Type B pancreatic cell (in vitro differentiated cells): ENCODE measurements around the gene TMEM59. TPM values are rescaled to one million over a fixed set of nuclear protein-coding genes. Genes with fewer than 3 reads are reported as not detected.
A peak's percentile ranks its signal among the peaks of the same experiment; 100 is the strongest.
"Not testable (repeated sequence)": the region's sequence is repeated elsewhere in the genome, so short reads cannot be mapped to it uniquely, and the experiment has no call there.

ENCODE experiments used
- DNase-seq: peaks from one replicate; pipeline ENCODE4 v3.0.0; 2021; ENCODE audit warnings: mixed read lengths; ENCODE audit not compliant: unreplicated experiment; ENCODE audit errors: extremely low spot score
- H3K27ac Mint-ChIP-seq: 2 replicates; pipeline ENCODE4 v1.8.0; 2021; ENCODE audit warnings: mild to moderate bottlenecking, mixed read lengths
- H3K27me3 Mint-ChIP-seq: 2 replicates; pipeline ENCODE4 v1.8.0; 2021; ENCODE audit warnings: mixed read lengths
- H3K36me3 Mint-ChIP-seq: 2 replicates; pipeline ENCODE4 v1.8.0; 2021; ENCODE audit warnings: mixed read lengths
- H3K4me1 Mint-ChIP-seq: one replicate; pipeline ENCODE4 v1.8.0; 2021; ENCODE audit warnings: mixed read lengths; ENCODE audit not compliant: unreplicated experiment
- H3K4me3 Mint-ChIP-seq: 2 replicates; pipeline ENCODE4 v1.8.0; 2021; ENCODE audit warnings: mild to moderate bottlenecking, mixed read lengths
- H3K9me3 Mint-ChIP-seq: 2 replicates; pipeline ENCODE4 v1.8.0; 2021; ENCODE audit warnings: mixed read lengths
- total RNA-seq: library from RNA; stranded (reverse); gene quantifications from 2 replicates; pipeline ENCODE4 v1.2.1, GENCODE V29; 2021; ENCODE audit warnings: low replicate concordance
- TF ChIP-seq, protein P1 (sequence below): fragments of 200-600 bp; sonication (generic); conservative IDR thresholded peaks from 2 replicates; pipeline ENCODE4 v1.5.0; 2021; ENCODE audit warnings: antibody characterized with exemption, mild to moderate bottlenecking

Gene TMEM59
- total RNA-seq, 1 donor from 2014 or later: 283 TPM

DNA sequence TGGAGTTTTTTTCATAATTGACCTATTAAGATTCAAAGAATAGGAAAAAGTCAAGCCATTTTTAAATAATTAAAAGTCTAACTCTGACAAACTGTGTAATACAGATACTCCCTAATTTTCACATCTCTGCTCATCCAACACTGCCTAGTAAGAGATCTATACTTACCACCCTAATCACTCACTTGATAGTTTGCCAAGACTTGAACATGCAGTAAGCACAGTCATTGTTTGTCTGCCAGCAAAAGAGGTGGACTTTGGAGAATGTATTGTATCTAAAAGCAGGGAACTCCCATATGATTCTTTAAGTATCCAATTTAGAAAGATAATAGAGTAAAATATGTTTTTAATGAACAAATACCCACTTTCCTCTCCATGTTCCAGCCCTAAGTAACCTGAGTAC, 15.5 kb downstream of the TMEM59 start:
- Mint-ChIP-seq H3K27me3 (no peaks in the 10 kb centered on the region), H3K9me3 (no peaks in the 10 kb centered on the region), H3K4me1 (no peaks in the 10 kb centered on the region), H3K4me3 (no peak overlapping the region), H3K36me3 (peaks cover 26% of the 10 kb centered on the region), H3K27ac (no peak overlapping the region)
- TF ChIP-seq, protein P1, sequence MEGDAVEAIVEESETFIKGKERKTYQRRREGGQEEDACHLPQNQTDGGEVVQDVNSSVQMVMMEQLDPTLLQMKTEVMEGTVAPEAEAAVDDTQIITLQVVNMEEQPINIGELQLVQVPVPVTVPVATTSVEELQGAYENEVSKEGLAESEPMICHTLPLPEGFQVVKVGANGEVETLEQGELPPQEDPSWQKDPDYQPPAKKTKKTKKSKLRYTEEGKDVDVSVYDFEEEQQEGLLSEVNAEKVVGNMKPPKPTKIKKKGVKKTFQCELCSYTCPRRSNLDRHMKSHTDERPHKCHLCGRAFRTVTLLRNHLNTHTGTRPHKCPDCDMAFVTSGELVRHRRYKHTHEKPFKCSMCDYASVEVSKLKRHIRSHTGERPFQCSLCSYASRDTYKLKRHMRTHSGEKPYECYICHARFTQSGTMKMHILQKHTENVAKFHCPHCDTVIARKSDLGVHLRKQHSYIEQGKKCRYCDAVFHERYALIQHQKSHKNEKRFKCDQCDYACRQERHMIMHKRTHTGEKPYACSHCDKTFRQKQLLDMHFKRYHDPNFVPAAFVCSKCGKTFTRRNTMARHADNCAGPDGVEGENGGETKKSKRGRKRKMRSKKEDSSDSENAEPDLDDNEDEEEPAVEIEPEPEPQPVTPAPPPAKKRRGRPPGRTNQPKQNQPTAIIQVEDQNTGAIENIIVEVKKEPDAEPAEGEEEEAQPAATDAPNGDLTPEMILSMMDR: no peak
- no peak for DNase-seq

DNA sequence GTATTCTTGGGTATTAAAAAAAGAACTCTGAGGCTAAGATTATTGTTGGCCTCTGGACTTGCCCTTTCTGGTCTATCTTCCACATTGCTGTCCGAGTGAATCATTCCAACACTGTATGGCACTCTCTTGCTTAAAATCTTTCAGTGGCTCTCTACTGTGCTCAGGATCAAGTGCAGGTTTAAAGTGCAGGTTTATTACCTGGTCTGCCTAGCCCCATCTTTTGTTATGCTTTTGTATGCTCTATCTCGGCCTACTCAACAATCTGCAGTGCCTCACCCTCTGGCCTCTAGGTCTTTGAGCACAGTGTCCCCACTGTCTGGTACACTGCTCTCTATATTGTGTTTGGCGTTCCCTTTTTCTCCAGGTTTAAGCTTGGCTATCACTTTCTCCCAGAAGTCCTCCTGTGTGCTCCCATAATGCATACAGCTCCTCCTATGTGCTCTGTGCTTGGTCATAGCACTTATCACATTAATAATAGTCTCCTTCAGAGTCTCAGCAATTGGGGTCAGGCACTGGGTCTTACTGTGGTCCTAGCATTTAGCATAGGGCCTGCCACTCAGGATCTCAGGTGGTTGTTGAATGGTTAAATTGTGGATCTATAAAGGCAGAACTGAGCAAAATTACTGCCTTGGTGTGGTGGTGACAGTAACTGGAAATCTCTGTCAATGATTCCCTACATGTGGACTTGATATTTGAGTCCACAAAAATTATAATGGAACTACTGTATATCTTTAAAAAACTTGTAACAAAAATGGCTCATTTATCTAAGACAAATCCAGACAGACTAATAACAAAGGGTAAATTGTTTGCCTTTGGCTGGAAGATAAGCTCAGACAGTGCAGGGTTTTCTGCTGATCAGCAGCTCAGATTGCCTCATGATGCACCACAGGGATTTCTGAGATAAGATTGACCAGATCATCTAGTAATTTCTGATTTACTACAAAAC, 24.4 kb downstream of the TMEM59 start:
- Mint-ChIP-seq H3K27ac (peak overlapping the region; percentile 5), H3K4me3 (no peak overlapping the region), H3K9me3 (no peaks in the 10 kb centered on the region), H3K27me3 (no peaks in the 10 kb centered on the region), H3K4me1 (peaks cover 23% of the 10 kb centered on the region), H3K36me3 (peaks cover 9% of the 10 kb centered on the region)
- TF ChIP-seq, protein P1: no peak
- no peak for DNase-seq

DNA sequence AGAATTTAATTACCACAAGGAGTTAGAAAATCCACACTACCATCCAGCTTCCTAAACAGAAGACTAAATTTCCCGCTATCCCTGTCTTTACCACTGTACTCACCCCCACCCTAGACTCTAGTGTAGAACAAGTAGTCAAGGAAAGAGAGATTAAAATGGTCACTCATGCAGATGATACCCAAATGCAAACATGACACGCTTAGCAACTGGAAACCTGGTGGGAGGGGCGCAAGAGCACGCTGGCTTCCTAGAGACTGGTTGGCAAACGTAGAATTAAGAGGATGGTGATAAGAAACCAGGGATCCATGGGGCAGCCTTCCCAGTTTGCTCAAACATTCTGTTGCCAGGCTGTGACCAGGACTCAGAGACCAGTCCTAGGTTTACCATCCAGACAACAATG, 25.2 kb downstream of the TMEM59 start:
- H3K27ac Mint-ChIP-seq: peak overlapping the region; percentile 51
- DNase-seq: no peak
- peaks cover 23% of the 10 kb centered on the region for H3K4me1 Mint-ChIP-seq

GRCh38 chr1:54024811-54025210, 28.2 kb downstream of the TMEM59 start:
- not testable (repeated sequence) for DNase-seq, H3K36me3 Mint-ChIP-seq, H3K4me3 Mint-ChIP-seq, H3K27me3 Mint-ChIP-seq, H3K27ac Mint-ChIP-seq, H3K9me3 Mint-ChIP-seq
- peaks cover 26% of the 10 kb centered on the region for H3K4me1 Mint-ChIP-seq

More for the DNA sequence above, 25.2 kb downstream of the TMEM59 start:
- Mint-ChIP-seq H3K36me3 (peaks cover 9% of the 10 kb centered on the region), H3K27me3 (no peaks in the 10 kb centered on the region), H3K4me3 (peak overlapping the region; percentile 37), H3K9me3 (no peaks in the 10 kb centered on the region)
- TF ChIP-seq, protein P1: no peak

- no peak for DNase-seq
- H3K4me3 Mint-ChIP-seq: no peak overlapping the region
- H3K27ac Mint-ChIP-seq: no peak overlapping the region
- TF ChIP-seq, protein P1: no peak
- no peaks in the 10 kb centered on the region for H3K36me3 Mint-ChIP-seq
- no peaks in the 10 kb centered on the region for H3K9me3 Mint-ChIP-seq
- no peaks in the 10 kb centered on the region for H3K27me3 Mint-ChIP-seq
- H3K4me1 Mint-ChIP-seq: peaks cover 23% of the 10 kb centered on the region
Observed at GRCh38 chr1:54024358-54024757, 28.6 kb downstream of the TMEM59 start.

DNA sequence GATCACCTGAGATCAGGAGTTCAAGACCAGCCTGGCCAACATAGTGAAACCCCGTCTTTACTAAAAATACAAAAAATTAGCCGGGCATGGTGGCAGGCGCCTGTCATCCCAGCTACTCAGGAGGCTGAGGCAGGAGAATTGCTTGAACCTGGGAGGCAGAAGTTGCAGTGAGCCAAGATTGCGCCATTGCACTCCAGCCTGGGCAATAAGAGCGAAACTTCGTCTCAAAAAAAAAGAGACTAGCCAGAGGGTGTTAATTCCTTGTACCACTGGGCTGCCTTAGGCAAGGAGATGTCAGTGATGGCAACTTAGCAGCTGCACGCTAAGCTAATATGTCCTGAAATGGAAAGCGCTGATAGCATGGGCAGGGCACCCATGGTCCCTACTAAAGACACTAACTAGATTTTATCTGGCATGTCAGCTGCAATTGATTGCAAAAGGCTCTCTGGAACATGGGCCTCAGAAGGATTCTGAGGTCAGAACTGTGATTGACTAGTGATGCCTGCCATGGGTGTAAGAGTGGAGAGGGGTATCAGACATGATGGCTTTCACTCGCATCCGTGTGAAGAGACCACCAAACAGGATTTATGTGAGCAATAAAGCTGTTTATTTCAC, 33.3 kb downstream of the TMEM59 start:
- H3K27ac Mint-ChIP-seq: peak overlapping the region; percentile 36
- H3K36me3 Mint-ChIP-seq, H3K9me3 Mint-ChIP-seq, H3K27me3 Mint-ChIP-seq, H3K4me3 Mint-ChIP-seq, DNase-seq: not testable (repeated sequence)
- H3K4me1 Mint-ChIP-seq: peaks cover 16% of the 10 kb centered on the region
